ENCODE data around the gene MAST3.

DNA sequence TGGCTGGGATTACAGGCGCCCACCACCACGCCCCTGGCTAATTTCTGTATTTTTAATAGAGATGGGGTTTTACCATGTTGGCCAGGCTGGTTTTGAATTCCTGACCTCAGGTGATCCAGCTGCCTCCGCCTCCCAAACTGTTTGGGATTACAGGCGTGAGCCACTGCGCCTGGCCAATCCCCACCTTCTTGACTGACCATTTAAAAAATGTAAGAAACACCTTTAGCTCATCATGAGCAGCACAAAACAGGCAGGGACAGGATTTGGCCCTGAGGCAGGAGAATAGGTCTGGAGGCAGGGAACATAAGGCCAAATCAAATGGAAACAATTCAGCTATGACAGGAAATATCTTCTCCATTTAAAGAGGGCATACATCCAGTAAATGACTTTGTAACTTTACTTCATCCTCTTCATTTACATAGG, 94.1 kb downstream of the MAST3 start:
- TF ChIP-seq, protein P1, sequence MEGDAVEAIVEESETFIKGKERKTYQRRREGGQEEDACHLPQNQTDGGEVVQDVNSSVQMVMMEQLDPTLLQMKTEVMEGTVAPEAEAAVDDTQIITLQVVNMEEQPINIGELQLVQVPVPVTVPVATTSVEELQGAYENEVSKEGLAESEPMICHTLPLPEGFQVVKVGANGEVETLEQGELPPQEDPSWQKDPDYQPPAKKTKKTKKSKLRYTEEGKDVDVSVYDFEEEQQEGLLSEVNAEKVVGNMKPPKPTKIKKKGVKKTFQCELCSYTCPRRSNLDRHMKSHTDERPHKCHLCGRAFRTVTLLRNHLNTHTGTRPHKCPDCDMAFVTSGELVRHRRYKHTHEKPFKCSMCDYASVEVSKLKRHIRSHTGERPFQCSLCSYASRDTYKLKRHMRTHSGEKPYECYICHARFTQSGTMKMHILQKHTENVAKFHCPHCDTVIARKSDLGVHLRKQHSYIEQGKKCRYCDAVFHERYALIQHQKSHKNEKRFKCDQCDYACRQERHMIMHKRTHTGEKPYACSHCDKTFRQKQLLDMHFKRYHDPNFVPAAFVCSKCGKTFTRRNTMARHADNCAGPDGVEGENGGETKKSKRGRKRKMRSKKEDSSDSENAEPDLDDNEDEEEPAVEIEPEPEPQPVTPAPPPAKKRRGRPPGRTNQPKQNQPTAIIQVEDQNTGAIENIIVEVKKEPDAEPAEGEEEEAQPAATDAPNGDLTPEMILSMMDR (IDR thresholded peaks at IDR 0.05; ENCODE audit: insufficient read depth, low read length, poor library complexity, severe bottlenecking), result no peak
- TF ChIP-seq EZH2phosphoT487 (conservative IDR thresholded peaks at IDR 0.05; ENCODE audit: low read length), result no peak

Data from SU-DHL-6 (cell line).